Measurements from ENCODE around the gene ODAM.

GRCh38 chr4:70239884-70240591, 44.5 kb downstream of the ODAM start:
- no peak for TF ChIP-seq EZH2 (IDR thresholded peaks at IDR 0.05)
- TF ChIP-seq POLR2AphosphoS5 (IDR thresholded peaks at IDR 0.05; ENCODE audit: borderline replicate concordance, low read depth, low read length): no peak

Measured in SK-N-MC (cell line).